IPS-18c (cell line): ENCODE results near the gene ADGRV1.
"Not testable (repeated sequence)": the region's sequence is repeated elsewhere in the genome, so short reads cannot be mapped to it uniquely, and the experiment has no call there.

Source experiments
- H3K4me3 ChIP-seq: 2 replicates; pipeline ENCODE4 v1.7.0; 2013; ENCODE audit warnings: low read depth, mild to moderate bottlenecking, low read length, moderate library complexity; ENCODE audit not compliant: insufficient read depth
- H3K9me3 ChIP-seq: one replicate; pipeline ENCODE4 v1.6.1; 2013; ENCODE audit warnings: mild to moderate bottlenecking, low read length, moderate library complexity; ENCODE audit not compliant: control insufficient read depth, insufficient read depth

Gene ADGRV1

DNA sequence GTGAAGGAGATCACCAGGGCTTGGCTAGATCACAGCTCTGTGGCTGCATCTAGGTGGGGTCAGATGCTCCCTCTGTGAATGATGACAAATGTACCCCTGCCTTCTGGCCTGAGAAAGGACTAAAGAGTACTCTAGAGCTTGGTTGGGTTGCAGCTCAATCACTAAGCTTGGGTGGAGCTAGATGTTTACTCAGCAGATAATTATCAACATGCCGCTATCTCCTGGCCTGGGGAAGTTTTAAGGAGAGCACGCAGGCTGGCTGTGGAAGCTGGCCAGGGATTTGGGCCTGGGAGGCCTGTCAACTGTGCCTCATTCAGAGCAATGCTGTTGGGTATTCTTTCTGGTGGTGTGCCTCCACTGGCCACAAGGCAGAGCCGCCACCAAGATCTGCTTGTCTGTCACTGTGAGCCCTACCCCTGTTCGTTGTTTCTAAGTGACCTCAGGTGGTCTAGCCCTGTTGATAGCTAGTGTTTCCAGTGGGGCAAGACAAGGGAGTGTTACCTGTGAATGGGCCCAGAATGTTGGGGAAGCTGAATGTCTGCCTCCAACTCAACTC, 181.7 kb downstream of the ADGRV1 start:
- H3K9me3 ChIP-seq = no peaks in the 10 kb centered on the region
- no peak overlapping the region for H3K4me3 ChIP-seq

DNA sequence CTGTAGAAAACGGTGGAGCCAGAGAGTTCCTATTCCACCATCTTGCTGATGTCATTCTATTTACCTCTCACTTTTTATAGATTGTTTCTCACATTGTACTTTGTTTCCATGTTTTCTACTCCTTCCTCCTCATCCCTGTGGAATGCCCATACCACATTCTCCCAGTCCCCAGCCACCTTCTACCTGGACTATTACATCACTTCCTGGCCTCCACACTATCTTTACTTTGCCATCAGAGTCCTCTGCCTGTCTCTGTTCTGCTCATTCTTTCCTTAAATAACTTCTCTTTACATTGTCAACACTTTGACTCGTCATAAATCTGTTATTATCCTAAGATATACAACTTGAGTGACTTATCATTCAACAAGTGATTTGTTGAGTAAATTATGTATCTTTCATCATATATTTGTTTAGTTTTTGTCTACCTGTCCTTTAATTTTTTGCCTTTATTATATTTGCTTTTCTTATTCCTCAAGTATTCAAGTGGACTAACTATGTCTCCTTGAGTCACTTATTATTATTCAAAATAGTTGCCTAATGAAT, 182.5 kb downstream of the ADGRV1 start:
- no peaks in the 10 kb centered on the region for H3K9me3 ChIP-seq

DNA sequence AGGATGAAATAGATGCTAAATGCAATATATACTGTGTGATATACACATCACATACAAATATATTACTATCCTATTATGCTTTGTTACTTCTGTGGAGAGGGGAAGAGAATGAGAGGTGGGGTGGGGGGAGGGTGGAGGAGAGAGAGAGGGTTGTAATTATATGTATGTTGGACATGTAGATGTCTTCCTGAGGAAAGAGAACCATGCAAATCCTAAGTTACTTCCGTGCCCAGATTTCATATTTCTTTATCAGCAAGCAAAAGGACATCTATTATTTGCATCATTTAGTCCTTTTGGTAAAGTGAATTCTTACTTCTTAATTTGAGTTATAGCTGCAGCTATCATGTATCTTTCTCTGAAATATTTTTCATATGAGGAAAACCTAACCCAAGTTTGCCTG, 187.5 kb downstream of the ADGRV1 start:
- Histone ChIP-seq H3K4me3 (no peak overlapping the region), H3K9me3 (no peaks in the 10 kb centered on the region)

More for the DNA sequence above, 182.5 kb downstream of the ADGRV1 start:
- no peak overlapping the region for H3K4me3 ChIP-seq

GRCh38 chr5:90747175-90747574, 188.6 kb downstream of the ADGRV1 start:
- Histone ChIP-seq H3K4me3 (no peak overlapping the region), H3K9me3 (no peaks in the 10 kb centered on the region)

GRCh38 chr5:90747693-90748092, 189.1 kb downstream of the ADGRV1 start:
- H3K4me3 ChIP-seq = no peak overlapping the region

GRCh38 chr5:90759119-90759518, 200.5 kb downstream of the ADGRV1 start:
- no peak overlapping the region for H3K4me3 ChIP-seq

More at GRCh38 chr5:90747693-90748092, 189.1 kb downstream of the ADGRV1 start:
- no peaks in the 10 kb centered on the region for H3K9me3 ChIP-seq

DNA sequence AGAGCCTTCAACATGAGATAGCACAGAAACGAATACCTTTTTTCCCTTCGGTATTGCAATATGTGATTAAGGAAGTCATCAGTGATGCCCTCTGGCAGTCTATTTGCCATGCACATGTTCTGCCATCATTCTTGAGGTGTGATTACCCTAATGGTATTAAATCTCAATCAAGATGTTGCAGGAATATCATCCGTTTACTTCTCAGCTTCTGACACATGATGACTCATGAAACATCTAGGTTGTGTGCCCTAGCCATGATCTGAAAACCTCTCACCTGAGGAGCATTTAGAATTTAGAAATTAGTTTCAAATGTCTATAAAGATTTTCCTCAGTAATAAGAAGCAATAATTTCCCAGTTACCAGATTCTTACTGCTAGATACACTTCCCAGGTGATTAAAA, 209.1 kb downstream of the ADGRV1 start:
- H3K4me3 ChIP-seq = no peak overlapping the region

More at GRCh38 chr5:90759119-90759518, 200.5 kb downstream of the ADGRV1 start:
- H3K9me3 ChIP-seq = no peaks in the 10 kb centered on the region

DNA sequence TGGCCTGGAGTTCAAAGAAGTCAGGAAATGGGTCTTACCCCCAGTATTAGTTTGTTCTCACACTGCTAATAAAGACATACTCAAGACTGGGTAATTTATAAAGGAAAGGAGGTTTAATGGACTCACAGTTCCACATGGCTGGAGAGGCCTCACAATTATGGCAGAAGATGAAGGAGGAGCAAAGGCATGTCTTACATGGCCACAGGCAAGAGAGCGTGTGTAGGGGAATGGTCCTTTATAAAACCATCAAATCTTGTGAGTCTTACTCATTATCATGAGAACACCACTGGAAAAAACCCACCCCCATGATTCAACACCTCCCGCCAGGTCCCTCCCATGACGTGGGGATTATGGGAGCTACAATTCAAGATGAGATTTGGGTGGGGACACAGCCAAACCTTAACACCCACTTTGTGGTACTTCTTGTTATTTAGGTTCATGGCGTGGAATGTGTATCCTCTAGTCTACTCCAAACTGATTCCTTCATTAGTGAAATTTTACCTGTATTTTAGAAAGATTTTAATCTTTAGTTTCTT, 211.5 kb downstream of the ADGRV1 start:
- not testable (repeated sequence) for H3K9me3 ChIP-seq, H3K4me3 ChIP-seq

More for the DNA sequence above, 209.1 kb downstream of the ADGRV1 start:
- H3K9me3 ChIP-seq = no peaks in the 10 kb centered on the region

DNA sequence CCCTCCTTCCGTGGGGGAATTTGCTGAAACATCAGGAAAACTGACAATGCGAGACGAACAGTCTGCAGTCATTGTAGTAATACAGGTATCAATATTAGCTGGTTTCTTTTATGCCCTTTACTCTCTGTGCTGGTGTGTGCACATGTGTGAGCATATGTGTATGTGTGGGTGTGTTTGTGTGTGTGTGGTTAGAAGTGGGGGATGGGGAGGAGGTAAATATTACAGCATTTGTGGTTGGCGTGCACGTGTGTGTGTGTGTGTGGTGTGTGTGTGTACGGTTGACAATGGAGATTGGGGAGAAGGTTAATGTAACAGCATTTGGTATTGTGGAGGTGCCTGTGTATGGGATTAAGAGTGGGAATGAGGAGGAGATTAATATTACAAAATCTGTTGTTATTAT, 219.4 kb downstream of the ADGRV1 start:
- Histone ChIP-seq H3K9me3 (no peaks in the 10 kb centered on the region), H3K4me3 (no peak overlapping the region)

GRCh38 chr5:90783460-90784333, 225.1 kb downstream of the ADGRV1 start:
- H3K4me3 ChIP-seq = no peak overlapping the region
- no peaks in the 10 kb centered on the region for H3K9me3 ChIP-seq

DNA sequence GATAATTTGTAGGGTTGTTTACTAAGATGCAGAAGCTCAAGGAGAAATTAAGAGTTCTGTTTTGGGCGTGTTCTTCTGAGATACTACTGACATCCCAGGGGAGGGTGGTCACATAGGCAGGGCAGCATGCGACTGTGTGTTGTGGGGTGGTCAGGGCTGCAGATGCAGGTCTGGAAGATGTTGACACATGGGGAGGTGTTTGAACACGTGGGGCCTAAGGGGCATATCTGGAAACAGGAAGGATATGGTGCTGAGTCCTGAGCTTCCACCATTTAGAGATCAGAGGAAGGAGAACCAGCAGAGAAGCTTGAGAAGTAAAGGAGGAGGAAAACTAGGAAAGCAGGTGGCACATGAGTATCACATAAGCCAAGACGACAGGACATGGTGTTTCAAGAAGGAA, 228.2 kb downstream of the ADGRV1 start:
- H3K9me3 ChIP-seq = no peaks in the 10 kb centered on the region
- H3K4me3 ChIP-seq = no peak overlapping the region

GRCh38 chr5:90792725-90793124, 234.1 kb downstream of the ADGRV1 start:
- peaks cover 9% of the 10 kb centered on the region for H3K9me3 ChIP-seq
- H3K4me3 ChIP-seq = no peak overlapping the region

DNA sequence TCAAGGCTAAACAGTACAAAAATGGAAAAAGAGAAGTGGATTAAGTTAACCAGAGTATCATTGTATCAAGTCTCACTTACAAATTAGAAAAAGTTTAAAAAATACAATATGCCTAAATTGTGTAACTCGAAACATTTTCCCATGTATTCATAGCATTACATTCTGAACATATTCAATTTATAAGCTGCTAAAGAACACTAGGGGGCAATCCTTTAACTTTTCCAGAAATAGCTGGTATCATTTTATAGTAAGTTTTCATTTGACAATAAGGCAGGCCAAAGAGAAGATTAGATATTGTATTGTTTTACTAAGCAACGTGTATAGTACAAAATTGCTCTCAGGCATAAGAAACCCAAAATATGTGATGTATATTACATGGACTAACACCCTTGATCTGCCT, 234.6 kb downstream of the ADGRV1 start:
- no peak overlapping the region for H3K4me3 ChIP-seq
- H3K9me3 ChIP-seq = peaks cover 9% of the 10 kb centered on the region

- H3K4me3 ChIP-seq = not testable (repeated sequence)
- peaks cover 12% of the 10 kb centered on the region for H3K9me3 ChIP-seq
These were observed 238.3 kb downstream of the ADGRV1 start for GRCh38 chr5:90796919-90797318.

DNA sequence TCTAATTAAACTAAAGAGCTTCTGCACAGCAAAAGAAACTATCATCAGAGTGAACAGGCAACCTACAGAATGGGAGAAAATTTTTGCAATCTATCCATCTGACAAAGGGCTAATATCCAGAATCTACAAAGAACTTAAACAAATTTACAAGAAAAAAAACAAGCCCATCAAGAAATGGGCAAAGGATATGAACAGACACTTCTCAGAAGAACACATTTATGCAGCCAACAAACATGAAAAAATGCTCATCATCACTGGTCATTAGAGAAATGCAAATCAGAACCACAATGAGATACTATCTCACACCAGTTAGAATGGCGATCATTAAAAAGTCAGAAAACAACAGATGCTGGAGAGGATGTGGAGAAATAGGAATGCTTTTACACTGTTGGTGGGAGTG, 241.5 kb downstream of the ADGRV1 start:
- H3K4me3 ChIP-seq, H3K9me3 ChIP-seq: not testable (repeated sequence)

DNA sequence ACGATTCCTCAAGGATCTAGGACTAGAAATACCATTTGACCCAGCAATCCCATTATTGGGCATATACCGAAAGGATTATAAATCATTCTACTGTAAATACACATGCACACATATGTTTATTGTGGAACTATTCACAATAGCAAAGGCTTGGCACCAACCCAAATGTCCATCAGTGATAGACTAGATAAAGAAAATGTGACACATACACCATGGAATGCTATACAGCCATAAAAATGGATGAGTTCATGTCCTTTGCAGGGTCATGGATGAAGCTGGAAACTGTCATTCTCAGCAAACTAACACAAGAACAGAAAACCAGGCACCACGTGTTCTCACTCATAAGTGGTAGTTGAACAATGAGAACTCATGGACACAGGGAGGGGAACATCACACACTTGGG, 241.9 kb downstream of the ADGRV1 start:
- H3K4me3 ChIP-seq, H3K9me3 ChIP-seq: not testable (repeated sequence)

DNA sequence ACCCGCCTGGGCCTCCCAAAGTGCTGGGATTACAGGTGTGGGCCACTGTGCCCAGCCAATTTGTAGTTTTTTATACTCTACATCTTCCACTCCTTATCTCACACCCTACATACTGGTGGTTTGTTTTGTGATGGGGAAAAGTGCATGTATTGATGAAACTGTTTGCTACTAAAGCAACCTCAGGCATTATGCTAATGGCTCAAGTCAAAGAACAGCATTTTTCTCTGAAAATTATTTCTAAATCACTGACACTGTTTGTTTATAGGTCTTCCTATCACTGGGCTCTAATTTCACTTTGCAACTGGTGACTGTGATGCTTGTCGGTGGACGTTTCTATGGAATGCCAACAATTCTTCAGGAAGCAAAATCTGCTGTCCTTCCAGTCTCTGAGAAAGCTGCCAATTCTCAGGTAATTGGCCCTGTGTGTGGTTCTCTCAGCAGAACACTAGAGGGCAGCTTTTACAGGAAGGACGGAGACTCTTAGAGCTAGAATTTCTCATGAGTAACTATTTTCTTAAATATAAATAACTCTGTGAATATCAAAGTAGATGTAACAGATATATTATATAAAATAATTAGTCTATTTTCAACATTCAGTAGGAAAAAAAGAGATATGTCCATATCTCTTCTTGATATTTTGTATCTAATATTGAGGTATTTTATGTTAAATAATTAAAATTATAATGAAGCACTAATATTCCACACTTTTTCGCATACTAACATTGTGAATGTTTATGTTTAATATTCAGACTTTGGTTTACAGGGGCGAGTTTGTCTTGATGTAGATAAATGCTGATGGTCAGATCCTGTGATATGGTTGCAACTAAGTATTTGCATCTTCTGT, 244.1 kb downstream of the ADGRV1 start:
- Histone ChIP-seq H3K4me3 (no peak overlapping the region), H3K9me3 (peaks cover 3% of the 10 kb centered on the region)
